DMS153 (cell line): Measurements from ENCODE around the gene DACH1.
"Not testable (repeated sequence)": the region's sequence is repeated elsewhere in the genome, so short reads cannot be mapped to it uniquely, and the experiment has no call there.

Source experiments
- DNase-seq: peaks from one replicate; lab custom pipeline; 2025; lab: John Stamatoyannopoulos, UW

Gene DACH1

DNA sequence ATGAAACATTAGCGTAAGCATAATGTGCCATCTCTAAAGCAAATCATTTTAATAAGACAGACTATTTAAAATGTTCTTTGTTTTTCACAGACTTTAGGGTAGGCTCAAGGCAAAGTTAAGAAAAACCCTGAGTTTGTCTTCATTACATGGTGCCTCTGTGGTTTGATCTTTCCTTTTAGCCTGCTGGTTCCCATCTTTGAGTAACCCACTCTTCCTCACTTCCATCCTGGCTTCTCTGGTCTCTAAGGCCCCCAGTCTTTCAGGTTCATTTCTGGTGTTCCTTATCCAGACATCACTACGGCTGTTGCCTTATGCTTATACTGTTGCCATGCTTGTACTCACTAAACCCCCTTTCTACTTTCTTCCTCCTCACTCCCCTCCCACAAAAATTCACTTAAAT lies 38.4 kb downstream of the DACH1 start:
- no peak for DNase-seq

DNA sequence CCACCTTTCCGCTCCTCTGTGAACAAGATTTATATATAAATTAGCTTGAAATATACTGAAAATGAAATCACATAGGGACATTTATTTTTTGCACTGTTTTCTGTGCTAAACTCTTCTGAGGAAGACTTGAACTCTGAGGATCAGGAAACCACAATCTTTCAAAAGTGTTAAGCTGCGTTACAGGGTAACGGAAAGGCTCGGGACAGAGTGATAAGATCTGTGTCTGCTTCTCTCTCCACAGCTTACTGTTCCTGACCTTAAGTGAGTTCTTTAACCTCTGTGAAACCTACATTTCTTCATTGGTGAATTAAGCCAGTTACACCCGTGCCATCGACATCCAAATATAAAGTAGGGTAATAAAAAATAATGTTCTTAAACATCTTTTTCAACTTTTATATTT lies 38.9 kb downstream of the DACH1 start:
- DNase-seq = no peak

DNA sequence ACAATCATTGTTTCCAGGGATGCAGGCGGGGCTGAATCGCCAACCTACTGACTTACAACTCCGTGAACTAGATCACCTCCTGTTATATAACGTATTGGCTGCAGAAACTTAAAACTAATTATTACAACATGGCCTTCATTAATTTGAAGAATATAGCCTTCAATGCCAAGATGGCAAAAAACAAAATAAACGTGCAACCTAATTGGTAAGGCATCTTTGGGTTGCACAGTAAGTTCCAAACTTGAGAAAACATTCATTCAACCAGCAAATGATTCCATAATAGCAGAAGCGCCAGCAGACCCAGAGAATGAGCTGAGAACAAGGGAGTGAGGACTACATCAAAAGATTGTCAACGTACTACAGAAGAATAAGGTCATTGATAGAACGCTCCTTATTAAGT lies 39.8 kb downstream of the DACH1 start:
- DNase-seq = no peak

DNA sequence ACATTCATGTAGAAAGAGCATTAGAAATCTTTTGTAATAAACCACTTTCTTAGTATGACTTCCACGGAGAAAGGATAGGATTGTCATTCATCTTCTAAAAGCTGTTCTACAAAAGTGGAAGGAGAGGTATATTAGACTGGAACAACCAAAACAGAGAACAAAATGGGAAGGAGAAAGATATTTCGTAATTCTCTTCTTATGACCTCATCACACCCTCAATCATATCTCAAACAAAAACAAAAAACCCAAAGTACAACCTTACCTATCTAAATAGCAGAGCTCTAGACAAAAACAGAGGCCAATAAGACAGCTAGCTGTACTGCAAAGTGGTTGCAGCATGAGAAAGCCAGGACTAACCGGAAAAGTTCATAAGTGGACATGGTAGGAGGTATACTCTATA lies 46.3 kb downstream of the DACH1 start:
- no peak for DNase-seq

DNA sequence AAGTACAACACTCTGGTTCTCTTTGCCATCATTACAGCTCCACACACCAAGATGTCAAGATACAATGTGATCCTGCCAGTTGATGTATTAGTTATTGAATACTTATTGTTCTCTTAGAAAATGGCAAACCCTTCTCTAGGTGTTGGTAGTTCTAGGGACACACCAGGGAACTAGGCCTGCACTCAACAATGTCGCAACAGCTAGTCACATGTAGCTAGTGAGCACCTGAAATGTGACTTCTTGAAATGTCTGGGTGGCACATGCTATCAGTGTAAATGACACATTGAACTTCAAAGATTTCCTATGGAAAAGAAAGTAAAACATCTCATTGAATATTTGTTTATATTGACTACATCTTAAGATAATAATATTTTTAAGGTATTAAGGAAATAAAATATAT lies 49.7 kb downstream of the DACH1 start:
- DNase-seq = no peak

DNA sequence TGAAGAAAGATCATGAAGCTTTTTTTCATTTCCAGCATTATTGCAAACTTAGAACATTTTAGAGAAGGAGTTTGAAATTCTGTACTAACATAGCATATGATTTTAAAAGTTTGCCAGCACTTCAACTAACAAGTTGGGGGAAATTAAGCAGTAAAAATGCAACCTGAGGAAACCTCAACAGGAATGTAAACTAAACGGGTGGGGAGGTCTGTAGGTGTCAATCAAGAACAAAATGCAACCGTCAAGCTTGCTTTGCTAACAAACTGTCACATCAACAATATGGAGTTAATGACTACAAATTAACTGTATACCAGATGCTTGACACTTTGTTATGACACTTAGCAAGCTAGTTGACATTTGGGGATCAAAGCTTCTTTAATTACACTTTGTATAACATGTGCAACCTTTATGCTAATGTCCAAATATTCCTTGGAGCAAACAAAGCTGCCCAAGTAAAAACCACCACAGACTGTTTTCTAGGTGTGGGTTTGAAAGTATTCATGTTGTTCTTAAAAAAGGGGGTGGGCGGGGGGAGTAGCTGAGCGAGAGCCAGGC lies 52.1 kb downstream of the DACH1 start:
- DNase-seq = no peak

DNA sequence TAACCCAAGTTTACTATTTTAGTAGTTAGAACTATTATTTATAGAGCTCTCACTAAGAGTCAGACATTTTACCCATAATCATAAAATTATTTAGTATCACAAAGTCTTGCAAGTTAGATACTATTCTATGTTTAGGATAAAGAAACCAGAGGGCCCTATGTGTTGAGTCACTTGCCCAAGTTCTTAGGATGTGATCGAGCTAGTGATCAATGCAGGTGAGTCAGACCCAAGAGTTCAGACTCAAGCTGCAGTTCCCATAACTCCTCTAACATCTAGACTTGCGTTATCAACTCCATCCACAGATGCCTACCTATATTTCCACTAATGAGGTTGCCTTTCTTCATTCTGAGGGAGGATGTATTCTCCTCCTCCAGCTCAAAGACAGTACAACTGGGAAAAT lies 53.8 kb downstream of the DACH1 start:
- DNase-seq = no peak

DNA sequence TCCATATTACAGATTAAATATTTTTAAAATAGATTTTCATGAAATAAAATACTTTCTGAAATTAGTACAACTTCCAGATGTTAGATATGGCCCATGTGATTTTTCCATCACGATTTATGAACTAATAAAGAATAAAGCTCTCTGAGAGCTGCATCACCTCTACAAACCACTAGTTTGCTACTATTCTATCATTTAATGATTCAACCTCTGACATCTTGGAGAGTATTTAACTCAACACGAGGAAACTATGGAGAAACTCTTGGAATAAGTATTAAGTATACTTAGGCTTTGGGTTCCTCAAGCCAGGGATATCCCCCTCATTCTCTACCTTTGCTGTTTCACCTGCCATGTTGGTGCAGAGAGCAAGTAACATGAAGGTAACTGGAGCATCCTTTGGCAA lies 55.7 kb downstream of the DACH1 start:
- no peak for DNase-seq

DNA sequence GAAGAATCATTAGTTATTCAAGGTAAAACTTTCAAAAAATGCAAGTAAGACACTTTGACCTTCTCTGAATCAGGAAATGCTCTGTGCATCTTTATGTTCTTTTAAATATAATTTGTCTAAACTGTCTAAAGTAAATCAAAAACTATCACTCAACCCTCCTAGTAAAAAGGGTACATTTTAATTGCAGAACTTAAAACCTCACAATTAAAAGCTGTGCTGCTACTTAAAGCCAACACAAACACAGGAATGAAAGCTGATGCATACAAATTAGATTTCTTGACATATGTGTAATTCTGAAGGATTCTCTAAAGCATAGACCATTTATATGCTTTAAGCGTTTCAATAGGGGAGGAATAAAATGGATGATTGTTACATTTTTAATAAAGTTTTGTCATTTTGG lies 58.3 kb downstream of the DACH1 start:
- DNase-seq = no peak

DNA sequence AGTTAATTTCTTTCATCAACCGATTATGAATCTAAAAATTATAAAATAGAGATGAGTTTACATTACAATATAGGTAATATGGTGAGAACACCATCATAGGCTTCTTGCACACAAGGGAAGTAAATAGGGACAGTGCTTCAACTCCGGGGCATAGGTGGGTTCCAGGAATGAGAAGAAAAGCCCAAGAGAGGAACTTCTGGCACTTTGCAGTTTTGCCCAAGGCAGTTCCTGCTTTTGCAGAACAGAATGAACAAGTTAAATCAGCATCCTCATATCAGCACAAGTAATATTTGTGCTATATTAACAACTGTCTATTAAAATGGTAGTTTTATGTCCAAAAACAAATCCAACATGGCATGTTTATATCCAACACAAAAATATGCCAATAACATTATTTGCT lies 60.1 kb downstream of the DACH1 start:
- no peak for DNase-seq

DNA sequence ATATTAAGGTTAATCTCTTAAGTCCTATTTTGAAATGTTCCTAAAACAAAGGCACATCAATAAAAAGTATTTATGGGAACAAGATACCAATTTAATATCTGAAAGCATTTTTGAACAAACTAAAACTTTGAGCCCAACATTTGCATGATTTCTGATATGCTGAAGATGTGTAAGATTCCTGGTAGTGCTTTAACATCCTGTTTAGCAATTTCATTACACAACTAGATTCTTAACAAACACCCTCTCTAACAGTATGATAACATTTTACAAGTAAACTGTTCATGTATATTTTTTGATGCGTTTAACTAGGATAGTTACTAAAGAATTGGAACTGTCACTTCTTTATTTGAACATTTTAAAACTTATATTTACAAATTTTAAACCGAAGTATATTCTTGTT lies 63.9 kb downstream of the DACH1 start:
- no peak for DNase-seq

DNA sequence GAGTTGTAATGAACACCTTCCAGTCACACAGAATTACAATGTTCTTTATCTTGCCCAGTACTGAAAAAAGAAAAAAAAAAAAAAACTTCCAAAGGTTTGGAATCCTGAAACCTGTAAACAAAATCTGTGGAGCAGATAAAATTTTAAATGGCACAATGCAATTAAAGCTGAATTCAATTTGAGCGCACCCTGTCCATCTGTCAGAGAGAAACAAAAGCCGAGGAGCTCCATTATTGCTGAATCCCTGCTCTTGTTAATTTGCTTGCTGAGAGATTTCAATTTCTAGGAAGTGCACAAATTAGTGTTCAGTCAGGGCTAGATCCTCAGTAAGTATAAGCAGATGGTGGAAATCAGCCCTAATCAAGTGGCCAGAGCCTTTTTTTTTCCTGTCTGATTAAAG lies 65.2 kb downstream of the DACH1 start:
- no peak for DNase-seq

DNA sequence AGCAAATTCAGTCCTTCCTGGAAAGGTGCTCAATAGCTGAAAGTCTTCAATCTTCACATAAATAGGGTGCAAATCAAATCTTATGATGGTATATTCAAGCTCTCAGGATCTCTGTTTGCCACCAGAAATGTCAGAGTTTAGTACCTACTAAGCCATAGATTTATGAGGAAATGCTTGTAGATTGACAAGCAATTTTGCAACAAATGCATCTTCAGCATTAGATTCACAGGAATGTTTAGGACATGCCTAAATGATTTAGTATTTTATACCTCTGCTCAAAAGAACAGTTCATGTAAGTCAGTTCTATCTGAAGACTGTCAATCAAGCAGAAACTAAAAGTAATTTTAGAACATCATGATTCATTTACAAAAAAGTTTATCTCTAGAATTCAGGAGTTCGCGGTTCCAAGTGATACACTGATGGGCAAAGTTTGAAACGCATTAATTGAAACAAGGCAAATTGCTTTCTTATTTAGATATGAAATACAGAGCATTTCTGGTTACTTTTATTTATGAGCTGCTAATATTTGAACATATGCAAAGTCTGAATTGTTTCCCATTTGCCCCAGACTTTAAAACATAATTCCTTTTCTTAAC lies 65.7 kb downstream of the DACH1 start:
- no peak for DNase-seq

DNA sequence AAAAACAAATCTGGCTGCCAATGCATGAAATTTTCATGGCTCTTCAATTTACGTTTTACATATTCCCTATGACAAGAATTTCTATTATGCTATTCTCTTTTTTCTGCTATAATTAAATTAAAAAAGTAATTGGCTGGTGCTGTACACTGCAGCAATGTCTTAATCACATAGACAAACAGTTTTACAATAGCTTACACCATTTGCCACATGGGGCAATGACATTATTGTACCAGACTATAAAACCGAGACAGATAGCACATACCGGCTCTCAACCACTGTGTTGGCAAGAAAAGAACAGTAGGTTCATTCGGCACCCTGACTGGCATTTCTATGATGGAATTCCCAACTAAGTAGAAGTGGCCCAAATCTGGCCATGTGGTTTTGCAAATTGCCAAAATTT lies 67.7 kb downstream of the DACH1 start:
- DNase-seq = no peak

DNA sequence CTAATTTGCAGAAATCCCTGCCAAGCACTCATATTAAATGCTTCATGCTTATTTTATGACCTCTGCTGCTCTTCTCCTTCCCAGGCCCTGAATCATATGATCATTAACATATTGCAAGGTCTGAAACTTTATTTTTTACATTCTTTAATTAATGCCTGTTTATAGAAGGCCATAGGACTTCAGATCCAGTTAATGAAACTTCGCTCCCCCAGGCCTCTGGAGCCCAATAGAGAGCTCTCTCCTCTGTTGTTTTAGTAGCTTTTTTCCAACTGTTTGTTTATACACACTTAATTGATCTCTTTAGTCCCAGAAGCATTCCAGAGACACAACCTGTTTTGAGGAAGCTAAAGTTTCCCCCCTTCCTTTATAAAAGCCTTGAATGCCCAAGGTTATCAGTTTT lies 68.3 kb downstream of the DACH1 start:
- no peak for DNase-seq

DNA sequence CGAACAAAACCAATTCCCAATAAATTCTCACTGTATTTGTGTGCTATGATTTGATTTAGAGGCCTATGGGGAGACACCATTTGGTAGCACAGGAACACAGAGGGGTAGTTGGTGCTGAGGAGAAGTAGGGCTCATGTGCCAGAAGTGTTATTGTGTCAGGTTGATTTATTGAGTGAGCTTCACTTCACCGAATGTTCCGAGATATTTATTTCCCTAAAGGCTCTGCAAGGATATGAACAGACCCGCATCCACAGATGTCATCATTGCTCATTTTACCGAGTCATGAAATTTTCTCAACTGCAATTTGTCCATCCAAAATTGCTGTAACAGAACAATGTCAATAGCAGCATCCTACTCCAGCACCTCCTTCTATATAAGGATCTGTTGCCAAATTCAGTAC lies 69.5 kb downstream of the DACH1 start:
- DNase-seq = no peak

DNA sequence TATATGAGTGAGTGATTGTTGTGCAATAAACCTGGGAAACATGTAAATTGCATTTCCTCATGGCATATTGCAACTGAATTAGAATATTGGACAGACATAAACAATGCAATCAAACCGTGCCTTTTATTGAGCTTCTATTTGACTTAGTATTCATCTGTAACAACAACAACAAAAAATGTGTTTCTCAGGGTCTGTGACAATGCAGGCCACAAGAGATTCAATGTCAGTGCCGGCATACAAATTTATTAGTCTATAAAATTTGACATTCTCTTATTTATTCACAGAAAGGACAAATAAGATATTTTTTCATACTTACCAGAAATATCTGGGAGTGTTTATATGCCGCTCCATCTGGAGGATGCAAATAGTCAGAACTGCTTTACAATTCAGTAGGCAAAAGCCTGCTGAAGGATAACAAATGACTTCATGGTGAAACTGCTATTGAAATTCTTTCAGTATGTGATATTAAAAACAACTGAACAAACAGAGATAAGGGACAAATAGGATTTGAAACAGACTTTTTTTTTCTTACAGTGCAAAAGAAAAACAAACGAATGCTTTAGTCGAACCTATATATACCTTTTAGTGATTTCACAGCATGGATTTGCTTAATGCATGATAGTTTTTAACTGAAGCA lies 77.2 kb downstream of the DACH1 start:
- no peak for DNase-seq

DNA sequence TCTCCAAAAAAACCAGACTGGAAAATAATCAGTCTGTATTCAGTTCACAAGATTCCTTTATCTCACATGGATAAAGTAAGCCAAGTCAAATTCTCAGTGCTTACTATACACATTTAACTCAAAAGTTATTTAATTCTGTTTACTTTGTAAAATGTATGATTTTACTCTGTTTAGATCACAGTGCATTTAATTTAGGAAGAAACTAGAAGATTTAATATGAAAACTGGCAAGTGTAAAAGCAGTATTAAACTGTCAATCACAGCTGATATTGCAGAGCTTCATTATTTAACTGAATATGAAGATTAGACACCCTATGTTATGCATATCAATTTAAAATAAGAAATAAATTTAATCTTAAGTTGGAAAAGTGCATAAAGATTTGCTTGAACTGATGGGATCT lies 78.0 kb downstream of the DACH1 start:
- DNase-seq = no peak

DNA sequence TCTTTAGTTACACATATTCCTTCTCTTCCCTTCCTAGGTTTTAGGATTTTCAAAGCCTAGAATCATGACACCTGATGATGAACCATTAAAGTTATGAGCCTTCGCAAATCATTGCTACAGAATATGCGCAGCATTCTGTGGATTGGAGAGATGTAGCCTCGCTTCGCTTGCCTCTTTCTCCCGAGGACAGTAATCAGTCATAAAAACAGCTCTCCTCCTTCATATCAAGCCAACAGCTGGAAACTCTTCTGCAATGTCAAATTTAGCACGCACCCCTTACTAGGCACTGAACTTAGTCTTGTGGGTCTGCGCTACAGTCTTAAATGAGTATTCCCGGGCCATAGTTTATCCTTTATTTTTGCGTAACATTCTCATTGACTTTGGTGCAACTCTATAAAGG lies 79.6 kb downstream of the DACH1 start:
- DNase-seq = no peak

DNA sequence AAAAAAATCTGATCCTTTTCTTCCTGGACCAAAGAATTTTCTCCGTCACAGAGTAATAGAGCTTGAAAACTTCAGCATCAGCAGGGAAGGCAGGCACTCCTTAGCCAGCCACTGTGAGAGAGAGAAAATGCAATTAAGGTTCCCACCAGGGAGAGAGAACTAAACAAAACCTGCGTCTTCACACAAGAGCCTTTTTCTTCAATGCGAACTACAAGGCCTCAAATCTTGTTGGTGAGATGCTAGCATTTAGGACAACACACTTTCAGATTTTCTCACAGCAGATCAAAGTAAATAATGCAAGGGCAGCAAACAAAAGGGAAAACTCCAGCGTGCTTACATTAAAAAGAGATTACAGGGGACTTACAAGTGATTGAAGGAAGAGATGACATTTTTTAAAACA lies 80.1 kb downstream of the DACH1 start:
- DNase-seq = no peak

DNA sequence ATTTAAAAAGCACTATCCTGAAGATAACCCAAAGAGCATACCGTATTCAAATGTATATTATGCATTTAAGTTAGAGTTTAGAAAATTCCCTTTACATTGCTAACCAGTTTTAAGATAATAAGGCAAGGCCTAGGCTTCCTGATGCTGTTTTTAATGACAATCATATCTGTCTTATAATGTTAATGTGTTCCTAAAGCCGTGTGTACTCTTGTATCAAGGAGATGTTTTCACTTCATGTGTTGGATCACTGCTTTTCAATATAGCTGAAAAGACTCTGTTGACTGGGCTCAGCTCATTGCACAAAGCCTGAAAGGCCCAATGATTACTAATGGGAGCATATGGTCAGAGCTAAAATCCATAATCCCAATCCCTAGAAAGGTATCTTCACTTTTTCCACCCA lies 81.6 kb downstream of the DACH1 start:
- no peak for DNase-seq

DNA sequence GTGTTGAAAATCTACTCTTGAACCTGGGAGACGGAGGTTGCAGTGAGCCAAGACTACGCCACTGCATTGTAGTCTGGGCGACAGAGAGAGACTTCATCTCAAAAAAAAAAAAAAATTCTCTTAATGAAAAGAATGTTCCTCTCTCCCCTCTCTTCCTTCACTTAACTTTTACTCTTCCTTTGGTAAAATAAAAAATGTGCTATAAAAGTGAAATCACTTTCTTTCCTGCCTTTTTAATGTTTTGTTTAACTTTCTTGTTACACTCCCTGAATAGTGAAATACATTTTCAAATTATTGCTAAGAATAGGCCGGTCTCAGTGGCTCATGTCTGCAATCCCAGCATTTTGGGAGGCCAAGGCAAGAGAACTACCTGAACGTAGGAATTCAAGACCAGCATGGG lies 86.5 kb downstream of the DACH1 start:
- DNase-seq = no peak

DNA sequence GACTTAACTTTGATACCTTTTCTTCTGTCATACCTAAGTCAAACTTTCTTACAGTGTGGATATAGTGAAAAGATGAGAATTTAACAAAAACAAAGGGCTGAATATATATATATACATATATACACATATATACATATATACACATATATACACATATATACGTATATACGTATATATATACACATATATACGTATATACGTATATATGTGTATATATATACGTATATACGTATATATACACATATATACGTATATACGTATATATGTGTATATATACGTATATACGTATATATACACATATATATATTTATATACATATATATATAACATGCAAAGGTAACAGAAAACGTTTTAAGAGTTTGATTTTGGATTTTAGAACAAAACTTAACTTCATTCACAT lies 88.0 kb downstream of the DACH1 start:
- not testable (repeated sequence) for DNase-seq

DNA sequence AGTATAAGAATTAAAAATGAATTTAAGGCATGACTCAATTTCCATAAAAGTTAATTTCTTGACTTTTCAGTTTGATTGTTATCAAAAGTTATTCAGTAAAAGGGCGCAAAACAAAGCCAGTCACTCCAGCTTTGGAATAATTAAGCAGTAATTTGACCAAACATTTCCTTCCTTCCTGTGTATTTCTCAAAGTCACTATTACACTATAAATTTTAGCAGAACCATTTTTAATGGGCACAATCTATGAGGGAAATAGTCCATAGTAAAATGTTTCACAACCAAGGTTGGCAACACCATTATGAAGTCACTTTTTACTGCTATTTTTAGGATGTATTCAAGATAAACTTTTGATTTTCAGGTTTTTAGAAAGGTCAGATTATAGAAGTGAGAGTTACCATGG lies 91.0 kb downstream of the DACH1 start:
- DNase-seq = no peak
